Measurements from ENCODE around the gene ENOX2. TPM values are rescaled to one million over a fixed set of nuclear protein-coding genes. Genes with fewer than 3 reads are reported as not detected.

The ENOX2 gene
- total and polyA plus RNA-seq, 8 donors = 1.1 to 6.4 (median 4.7) TPM

DNA sequence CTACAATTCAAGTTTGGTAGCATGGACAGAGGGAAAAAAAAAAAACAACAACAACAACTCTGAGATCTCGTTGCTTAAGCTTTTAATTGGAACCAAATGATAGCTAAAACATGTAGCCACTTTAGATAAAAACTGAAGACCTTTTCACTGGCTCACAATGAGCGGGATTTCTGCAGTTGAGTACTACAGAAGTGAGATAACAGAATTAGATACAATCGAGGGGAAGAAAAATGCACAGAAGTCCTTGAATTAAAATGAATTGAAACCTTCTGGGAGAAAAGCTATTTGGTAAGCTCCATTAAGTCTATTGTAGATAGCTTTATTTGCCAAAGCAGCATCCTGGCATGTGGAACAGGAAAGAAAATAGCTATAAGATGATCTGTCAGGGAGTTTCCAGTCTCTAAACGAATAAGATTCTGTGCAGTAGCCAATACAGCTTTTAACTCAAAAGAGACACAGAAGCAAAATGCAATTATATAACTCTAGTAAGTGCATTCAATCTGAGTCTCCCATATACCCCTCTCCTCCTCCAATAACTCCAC lies 248.5 kb downstream of the ENOX2 start:
- no peak overlapping the region for H3K4me3 ChIP-seq
- DNase-seq = no peak
- no peak for FAIRE-seq
- intact Hi-C loops (cut with DNase I) = no loop called here
- TF ChIP-seq, protein P1, sequence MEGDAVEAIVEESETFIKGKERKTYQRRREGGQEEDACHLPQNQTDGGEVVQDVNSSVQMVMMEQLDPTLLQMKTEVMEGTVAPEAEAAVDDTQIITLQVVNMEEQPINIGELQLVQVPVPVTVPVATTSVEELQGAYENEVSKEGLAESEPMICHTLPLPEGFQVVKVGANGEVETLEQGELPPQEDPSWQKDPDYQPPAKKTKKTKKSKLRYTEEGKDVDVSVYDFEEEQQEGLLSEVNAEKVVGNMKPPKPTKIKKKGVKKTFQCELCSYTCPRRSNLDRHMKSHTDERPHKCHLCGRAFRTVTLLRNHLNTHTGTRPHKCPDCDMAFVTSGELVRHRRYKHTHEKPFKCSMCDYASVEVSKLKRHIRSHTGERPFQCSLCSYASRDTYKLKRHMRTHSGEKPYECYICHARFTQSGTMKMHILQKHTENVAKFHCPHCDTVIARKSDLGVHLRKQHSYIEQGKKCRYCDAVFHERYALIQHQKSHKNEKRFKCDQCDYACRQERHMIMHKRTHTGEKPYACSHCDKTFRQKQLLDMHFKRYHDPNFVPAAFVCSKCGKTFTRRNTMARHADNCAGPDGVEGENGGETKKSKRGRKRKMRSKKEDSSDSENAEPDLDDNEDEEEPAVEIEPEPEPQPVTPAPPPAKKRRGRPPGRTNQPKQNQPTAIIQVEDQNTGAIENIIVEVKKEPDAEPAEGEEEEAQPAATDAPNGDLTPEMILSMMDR (IDR thresholded peaks at IDR 0.05) = no peak
- ATAC-seq = no peak
- WGBS, 2 donors = 47 to 64% methylated on average over 4 of the region's 4 CpGs
- H3K27me3 ChIP-seq = no peaks in the 10 kb centered on the region
- no peaks in the 10 kb centered on the region for H3K36me3 ChIP-seq
- no peaks in the 10 kb centered on the region for H3K4me1 ChIP-seq
- no peaks in the 10 kb centered on the region for H3K9me3 ChIP-seq
- H3K27ac ChIP-seq = no peak overlapping the region

DNA sequence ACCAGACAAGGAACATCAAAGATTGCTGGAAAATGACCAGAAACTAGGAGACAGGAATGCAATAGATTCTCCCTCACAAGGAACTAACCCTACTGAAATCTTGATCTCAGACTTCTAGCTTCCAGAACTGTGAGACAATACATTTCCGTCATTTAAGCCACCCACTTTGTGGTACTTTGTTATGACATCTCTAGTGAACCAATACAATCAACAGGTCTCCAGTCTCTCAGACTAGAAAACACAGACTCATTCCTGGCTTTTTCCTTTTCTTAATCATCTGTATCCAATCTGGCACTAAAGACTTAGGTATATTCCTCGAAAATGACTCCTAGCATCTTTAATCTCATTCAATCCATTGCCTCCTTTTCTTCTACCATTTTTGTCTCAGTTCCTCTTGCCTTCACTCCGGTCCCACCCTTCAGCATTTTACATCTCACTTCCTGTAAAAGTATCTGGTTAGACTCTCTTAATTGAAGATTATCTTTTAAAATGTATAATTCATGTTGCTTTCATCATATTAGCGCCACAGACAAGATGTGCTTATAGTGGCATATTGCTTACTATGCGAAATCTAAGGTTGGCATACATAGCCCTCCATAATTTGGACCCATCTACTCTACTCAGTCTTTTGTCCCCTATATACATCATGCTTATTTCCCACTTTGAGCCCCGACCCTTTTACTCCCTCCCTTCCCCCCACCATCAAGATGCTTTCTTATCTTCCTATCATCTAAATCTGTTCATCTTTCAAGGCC lies 250.0 kb downstream of the ENOX2 start:
- intact Hi-C loops (cut with DNase I) = no loop called here
- Histone ChIP-seq H3K4me3 (no peak overlapping the region), H3K4me1 (no peaks in the 10 kb centered on the region), H3K27me3 (no peaks in the 10 kb centered on the region), H3K36me3 (no peaks in the 10 kb centered on the region), H3K27ac (no peak overlapping the region), H3K9me3 (no peaks in the 10 kb centered on the region)
- no peak for FAIRE-seq
- TF ChIP-seq, protein P1 (IDR thresholded peaks at IDR 0.05) = no peak
- no peak for DNase-seq
- ATAC-seq = no peak
- 71 to 94% methylated on average over 6 of the region's 6 CpGs for WGBS, 2 donors

GRCh38 chrX:130649738-130650137 lies 253.3 kb downstream of the ENOX2 start:
- intact Hi-C loops (cut with DNase I) = no loop called here
- DNase-seq (no peak), FAIRE-seq (no peak), ATAC-seq (no peak)
- Histone ChIP-seq H3K9me3 (no peaks in the 10 kb centered on the region), H3K27me3 (no peaks in the 10 kb centered on the region), H3K27ac (no peak overlapping the region), H3K4me1 (no peaks in the 10 kb centered on the region), H3K36me3 (no peaks in the 10 kb centered on the region), H3K4me3 (no peak overlapping the region)
- TF ChIP-seq, protein P1 (IDR thresholded peaks at IDR 0.05) = no peak

GRCh38 chrX:130647468-130647867 lies 255.5 kb downstream of the ENOX2 start:
- Histone ChIP-seq H3K27ac (no peak overlapping the region), H3K27me3 (no peaks in the 10 kb centered on the region), H3K4me3 (no peak overlapping the region), H3K36me3 (no peaks in the 10 kb centered on the region), H3K9me3 (no peaks in the 10 kb centered on the region), H3K4me1 (no peaks in the 10 kb centered on the region)
- ATAC-seq = no peak
- FAIRE-seq = no peak
- intact Hi-C loops (cut with DNase I) = no loop called here
- DNase-seq = no peak
- TF ChIP-seq, protein P1 (IDR thresholded peaks at IDR 0.05) = no peak
- WGBS, 2 donors = 59 to 94% methylated on average over 1 of the region's 1 CpG

DNA sequence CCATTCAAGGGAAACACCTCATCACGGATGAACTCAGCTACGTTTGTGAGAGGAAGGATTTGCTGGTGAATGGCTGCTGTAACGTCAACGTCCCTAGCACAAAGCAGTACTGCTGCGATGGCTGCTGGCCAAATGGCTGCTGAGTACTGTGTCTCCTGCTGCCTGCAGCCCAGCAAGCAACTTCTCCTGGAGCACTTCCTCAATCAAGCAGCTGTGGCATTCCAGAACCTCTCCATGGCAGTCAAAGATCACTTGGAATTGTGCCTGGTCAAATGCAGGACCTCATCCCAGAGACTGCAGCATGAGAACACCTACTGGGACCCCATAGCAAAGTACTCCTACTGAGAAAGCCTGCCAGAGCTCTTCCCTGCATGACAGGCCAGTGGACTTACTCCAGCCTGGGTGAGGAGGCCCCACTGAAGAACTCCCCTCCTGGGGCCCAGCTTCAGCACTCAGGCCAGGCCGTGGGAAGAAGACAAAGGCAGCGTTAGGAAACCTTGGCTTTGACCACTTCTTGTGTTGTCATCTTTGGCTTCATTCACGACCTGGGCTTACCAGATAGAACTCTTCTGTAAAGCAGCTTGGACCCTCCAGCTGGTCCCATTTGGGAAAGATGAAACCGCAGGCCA lies 256.9 kb downstream of the ENOX2 start:
- H3K4me1 ChIP-seq = no peaks in the 10 kb centered on the region
- H3K27me3 ChIP-seq = no peaks in the 10 kb centered on the region
- intact Hi-C loops (cut with DNase I) = no loop called here
- no peak for FAIRE-seq
- no peaks in the 10 kb centered on the region for H3K36me3 ChIP-seq
- no peak for DNase-seq
- TF ChIP-seq, protein P1 (IDR thresholded peaks at IDR 0.05) = no peak
- no peaks in the 10 kb centered on the region for H3K9me3 ChIP-seq
- WGBS, 2 donors = 75 to 85% methylated on average over 9 of the region's 9 CpGs
- ATAC-seq = no peak
- no peak overlapping the region for H3K27ac ChIP-seq
- H3K4me3 ChIP-seq = no peak overlapping the region

All from pancreas (tissue), 10 donors.